Stimulated activated CD4-positive, alpha-beta T cell treated with anti-CD3 and anti-CD28 coated beads, TNF-alpha, amount 100 ng/mL, for 1 hour (primary cell): Measurements from ENCODE around the gene TWF2.

Experiments
- DNase-seq, 3 donors: peaks; one replicate each; pipeline ENCODE4 v3.0.0-alpha.2; 2020; ENCODE audit warnings: low read depth in 3 of 3, low spot score in 1 of 3

Gene TWF2

DNA sequence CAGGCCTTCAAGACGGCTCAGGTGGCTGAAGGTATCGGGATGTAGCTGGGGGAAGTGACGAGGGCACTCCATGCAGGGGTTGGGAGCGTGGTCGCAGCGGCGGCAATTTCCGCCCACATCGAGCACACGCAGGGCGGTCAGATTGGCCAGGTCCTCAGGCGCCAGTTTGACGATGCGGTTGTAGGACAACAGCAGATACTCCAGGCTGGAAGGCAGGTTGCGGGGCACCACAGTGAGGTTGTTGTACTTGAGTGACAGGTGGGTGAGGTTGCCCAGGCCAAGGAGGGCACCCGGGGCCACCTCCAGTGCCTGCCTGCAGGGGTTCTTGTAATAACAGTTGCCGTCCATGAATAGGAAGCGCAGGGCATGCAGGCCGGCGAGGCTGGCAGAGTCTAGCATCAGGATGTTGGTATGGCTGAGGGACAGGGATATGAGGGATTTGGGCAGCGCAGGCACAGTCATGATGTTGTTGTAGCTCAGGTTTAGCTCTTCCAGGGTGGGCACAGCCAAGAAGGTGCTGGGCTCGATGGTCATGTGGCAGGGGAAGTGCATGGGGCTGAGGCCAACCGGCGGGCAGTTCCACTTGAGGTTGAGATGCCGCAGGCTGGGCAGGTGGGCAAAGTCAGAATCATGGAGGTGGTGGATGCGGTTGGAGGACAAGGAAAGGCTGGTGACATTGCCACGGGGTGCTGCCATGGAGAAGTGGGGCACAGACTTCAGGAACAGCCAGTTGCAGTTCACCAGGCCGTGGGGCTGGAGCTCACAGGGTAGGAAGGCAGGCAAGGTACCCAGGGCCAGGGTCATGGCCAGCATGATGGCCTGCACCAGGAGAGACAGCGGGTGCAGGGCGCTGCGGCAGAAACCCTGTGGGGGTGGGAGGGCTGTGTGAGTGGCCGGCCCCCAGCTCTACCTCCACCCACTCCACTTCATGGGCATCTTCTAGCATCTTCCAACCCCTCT is 15.2 kb downstream of the TWF2 start:
- DNase-seq, result no peak

GRCh38 chr3:52222319-52223221 is 16.4 kb downstream of the TWF2 start:
- no peak for DNase-seq

DNA sequence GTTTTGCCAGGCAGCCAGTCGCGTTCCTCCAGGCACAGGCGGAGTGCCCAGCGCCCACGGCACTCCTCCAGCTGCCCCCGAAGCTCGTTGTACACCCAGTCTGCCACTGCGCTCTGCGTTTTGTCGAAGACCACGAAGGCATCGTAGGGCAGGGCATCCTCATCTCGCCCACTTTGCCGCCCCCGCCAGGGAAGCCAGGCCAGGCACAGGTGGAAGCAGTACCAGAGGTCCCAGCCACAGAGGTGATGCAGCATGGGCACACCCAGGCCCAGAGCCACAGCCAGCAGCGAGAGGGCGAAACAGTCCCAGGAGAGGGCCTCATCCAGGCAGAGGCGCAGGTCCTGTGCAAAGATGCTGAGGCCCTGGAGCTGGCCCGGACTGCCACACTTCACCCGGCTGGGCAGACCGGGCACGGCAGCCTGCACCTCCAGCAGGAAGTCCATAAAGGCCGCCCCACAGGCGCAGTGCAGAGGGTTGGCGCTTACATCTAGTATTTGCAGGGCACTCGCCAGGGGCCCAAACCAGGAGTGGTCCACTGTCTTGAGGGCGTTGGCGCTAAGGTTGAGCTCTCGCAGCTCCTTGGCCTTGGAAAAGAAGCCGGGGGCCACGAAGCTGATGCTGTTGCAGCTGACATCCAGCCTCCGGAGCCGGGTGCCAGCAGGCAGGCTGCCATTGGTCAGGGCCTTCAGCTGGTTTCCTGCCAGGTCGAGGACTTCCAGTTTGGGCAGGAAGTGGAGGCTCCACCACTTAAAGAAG is 17.2 kb downstream of the TWF2 start:
- no peak for DNase-seq

- no peak for DNase-seq
Measured at GRCh38 chr3:52221141-52221562, 17.8 kb downstream of the TWF2 start.

- DNase-seq, result peak; percentile 71 to 89 (median 80)
Measured at GRCh38 chr3:52220380-52221026, 18.5 kb downstream of the TWF2 start.

GRCh38 chr3:52218937-52219650 is 19.9 kb downstream of the TWF2 start:
- no peak for DNase-seq

DNA sequence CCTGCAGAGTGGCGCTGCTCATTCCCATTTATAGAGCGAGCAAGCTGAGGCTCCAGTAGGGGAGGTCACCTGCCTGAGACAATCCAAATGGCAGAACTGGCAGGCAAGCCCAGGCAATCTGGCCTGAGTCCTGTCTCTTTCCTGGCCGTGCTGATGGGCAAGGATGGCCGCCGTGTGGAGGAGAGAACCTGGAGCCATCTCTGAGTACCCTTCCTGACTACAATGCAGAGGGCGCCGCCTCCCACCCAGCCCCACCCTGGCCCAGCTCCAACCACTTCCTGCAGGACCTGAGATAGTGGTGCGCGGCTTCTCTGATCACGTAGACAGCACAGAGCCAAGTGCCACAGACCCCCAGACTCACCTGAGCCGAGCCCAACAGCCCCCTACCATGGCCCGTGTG is 20.5 kb downstream of the TWF2 start:
- DNase-seq, result no peak

DNA sequence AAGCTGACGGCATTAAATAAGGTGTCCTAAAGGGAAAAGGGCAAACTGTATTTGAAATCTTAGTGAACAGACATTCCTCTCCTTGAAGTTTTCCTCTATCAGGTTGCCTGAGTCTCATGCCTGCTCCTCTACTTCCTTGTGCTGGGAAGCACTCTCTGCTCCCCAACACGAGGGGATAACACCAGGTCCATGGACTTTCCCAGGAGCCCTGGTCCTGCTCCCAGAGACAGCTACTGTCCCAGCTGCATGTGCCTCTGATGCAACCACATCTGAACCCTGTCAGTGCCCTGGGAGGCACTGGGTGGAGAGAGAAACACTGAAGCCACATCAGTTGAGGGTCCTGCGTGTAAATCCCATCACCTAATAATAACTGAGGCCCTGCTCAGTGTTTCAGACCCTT is 20.9 kb downstream of the TWF2 start:
- no peak for DNase-seq

DNA sequence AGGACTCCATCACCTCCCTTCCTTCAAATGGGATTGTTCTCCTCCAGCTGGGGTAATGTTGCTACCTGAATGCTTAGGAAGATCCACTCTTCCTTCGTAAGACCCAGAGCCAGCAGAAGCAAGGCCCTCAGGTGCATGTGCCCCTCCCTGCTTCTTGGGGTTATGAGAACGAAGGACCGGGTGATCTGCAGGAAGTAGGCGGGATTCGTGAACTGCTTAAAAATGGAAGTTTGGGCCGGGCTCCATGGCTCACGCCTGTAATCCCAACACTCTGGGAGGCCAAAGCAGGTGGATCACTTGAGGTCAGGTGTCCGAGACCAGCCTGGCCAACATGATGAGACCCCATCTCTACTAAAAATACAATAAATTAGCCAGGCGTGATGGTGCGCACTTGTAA is 21.6 kb downstream of the TWF2 start:
- no peak for DNase-seq

DNA sequence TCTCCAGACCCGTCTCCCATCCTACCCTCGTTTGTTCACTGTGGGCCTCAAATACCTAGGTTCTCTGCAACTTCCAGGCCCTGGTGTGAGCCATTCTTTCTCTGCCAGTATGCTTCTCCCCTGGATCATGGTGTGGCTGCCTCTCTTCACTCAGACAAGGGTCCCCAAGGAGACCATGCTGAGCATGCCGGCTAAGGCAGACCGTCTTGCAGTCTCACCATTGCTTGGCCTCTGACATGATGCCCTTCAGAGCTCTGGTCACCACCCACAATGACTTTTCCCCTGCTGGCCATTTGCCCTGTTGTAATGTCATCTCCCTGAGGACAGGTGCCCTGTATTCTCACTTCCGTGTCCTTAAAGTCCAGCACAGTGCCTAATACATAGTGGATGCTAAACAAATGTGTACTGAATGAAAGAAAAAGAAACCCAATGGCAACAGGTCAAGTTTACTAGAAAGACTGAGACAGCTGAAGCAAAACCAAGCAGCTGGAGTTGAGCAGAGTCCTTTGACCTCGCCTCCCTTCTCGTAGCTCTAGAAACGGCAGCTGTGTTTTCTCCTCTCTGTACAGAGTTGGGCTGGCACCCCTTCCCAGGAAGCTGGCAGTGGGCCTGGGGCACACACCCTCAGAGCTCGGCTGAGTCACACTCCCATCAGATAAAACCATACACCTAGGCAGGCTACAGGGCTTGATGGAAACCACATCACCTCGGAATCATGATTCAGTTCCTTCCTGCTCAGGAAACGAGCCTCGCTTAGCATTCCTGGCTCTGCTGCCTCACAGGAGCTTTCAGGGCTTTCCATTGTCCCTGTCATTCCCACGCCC is 22.2 kb downstream of the TWF2 start:
- peak in 2 of 3 donors; percentile 40 to 45 for DNase-seq

DNA sequence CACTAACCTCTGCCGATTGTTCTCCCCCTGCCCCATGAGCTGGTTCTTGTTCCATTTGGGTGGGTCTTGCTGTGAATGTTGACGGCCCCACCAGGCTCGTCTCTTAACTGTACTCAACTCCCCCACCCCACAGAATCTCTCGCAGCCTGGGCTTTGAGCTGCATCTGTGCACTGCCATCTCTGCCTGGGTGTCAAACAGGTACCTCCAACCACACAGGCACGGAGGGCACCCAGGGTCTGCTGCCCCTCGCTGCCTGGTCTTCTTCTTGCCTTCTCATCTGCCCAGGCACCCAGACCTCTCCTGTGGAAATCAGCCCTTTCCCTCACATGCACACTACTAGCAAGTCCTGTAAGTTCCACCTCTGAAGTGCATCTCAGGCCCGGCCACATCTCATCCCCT is 23.6 kb downstream of the TWF2 start:
- DNase-seq, result no peak

DNA sequence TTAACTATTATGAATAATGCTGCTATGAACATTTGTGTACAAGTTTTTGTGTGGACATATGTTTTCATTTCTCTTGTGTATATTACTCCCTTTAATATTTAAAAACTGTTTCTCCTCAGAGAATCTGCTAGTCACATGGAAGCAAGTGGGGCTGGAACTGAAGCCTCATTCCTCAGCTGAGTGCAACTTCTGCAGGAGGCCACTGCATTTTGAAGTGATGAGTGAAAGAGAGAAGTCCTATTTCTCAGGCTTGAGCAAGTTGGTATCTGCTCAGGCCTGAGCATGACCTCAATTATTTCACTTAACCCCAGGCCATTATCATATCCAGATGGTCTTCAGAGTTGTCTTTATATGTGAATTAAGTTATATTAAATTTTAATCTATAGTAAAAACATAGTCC is 25.1 kb downstream of the TWF2 start:
- no peak for DNase-seq

GRCh38 chr3:52213005-52213404 is 26.0 kb downstream of the TWF2 start:
- DNase-seq, result no peak

GRCh38 chr3:52211268-52211891 is 27.6 kb downstream of the TWF2 start:
- no peak for DNase-seq

- DNase-seq, result no peak
Measured at GRCh38 chr3:52210550-52211046, 28.4 kb downstream of the TWF2 start.

DNA sequence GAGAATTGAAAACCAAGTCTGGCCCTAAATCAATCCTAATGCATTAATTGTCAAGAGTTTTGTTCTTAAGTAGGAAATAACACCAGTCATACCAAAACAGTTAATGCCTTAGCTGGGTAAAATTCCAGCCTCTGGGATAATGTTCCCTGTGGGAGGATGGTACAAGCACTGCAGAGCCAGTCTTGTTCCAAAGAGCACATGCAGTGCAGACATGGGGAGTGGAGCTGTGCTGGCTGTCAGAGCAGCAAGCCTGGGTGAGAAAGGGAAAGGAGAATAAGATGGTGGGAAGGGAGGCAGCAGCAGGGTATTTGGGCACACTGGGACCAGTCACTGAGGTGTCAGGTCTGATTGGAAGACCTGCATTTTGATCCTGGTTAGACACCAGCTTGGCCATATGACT is 28.9 kb downstream of the TWF2 start:
- DNase-seq, result no peak

GRCh38 chr3:52208556-52208955 is 30.4 kb downstream of the TWF2 start:
- no peak for DNase-seq

GRCh38 chr3:52205727-52206372 is 33.1 kb downstream of the TWF2 start:
- no peak for DNase-seq
